ENCODE measurements around the gene ZNF557.

Gene ZNF557

GRCh38 chr19:7074705-7075282 is 5.3 kb downstream of the ZNF557 start:
- no peak for DNase-seq (ENCODE audit: low read depth in 2 of 2)

- DNase-seq (ENCODE audit: low read depth in 2 of 2), result no peak
These were observed 6.6 kb downstream of the ZNF557 start for GRCh38 chr19:7076151-7076550.

DNA sequence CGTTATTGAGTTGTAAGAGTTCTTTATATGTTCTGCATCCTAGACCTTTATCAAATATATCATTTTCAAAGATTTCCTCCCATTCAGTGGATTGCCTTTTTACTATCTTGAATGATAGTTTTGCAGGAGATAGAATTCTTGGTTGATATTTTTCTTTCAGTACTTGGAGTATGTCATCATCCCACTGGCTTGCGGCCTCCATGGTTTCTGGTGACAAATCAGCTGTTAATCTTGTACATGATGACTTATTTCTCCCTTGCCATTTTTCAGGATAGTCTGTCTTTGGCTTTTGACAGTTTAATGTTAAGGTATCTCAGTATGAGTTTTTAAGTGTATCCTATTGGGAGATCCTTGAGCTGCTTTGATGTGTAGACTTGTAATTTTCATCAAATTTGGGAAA is 8.5 kb downstream of the ZNF557 start:
- DNase-seq (ENCODE audit: low read depth in 2 of 2), result no peak

DNA sequence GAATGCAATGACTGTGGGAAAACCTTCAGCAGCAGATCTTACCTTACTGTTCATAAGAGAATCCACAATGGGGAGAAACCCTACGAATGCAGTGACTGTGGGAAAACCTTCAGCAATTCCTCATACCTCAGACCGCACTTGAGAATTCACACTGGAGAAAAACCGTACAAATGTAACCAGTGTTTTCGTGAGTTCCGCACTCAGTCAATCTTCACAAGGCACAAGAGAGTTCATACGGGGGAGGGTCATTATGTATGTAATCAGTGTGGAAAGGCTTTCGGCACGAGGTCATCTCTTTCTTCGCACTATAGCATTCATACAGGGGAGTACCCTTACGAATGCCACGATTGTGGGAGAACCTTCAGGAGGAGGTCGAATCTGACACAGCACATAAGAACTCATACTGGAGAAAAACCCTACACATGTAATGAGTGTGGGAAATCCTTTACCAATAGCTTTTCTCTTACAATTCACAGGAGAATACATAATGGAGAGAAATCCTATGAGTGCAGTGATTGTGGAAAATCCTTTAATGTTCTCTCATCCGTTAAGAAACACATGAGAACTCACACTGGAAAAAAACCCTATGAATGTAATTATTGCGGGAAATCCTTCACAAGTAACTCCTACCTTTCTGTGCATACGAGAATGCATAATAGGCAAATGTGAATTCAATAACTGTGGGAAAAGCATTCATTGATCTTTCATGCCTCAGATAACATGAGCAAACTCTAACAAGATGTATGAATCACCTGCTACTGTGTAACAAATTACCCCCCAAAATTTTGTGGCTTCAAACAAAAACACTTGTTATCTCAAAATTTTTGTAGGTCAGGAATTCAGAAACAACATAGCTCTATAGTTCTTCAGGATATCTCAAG is 13.8 kb downstream of the ZNF557 start:
- no peak for DNase-seq (ENCODE audit: low read depth in 2 of 2)

GRCh38 chr19:7088999-7089398 is 19.5 kb downstream of the ZNF557 start:
- DNase-seq (ENCODE audit: low read depth in 2 of 2), result no peak

DNA sequence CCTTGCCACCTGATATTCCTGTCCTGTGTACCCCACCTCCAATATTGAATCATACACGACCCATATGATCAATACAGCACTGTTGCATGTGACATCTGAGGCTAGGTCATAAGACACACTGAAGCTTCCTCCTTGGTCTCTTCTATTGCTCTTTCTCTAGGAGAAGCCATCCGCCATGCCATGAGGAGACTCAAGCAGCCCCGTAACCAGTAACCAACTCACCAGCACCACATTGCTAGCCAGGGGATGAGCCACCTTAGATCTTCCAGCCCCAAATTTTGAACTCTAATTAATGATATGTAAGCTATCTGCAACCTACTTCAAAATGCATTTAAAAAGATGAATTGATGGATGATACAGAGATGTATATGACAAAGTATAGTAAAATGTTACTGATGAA is 28.6 kb downstream of the ZNF557 start:
- DNase-seq (ENCODE audit: low read depth in 2 of 2), result no peak

DNA sequence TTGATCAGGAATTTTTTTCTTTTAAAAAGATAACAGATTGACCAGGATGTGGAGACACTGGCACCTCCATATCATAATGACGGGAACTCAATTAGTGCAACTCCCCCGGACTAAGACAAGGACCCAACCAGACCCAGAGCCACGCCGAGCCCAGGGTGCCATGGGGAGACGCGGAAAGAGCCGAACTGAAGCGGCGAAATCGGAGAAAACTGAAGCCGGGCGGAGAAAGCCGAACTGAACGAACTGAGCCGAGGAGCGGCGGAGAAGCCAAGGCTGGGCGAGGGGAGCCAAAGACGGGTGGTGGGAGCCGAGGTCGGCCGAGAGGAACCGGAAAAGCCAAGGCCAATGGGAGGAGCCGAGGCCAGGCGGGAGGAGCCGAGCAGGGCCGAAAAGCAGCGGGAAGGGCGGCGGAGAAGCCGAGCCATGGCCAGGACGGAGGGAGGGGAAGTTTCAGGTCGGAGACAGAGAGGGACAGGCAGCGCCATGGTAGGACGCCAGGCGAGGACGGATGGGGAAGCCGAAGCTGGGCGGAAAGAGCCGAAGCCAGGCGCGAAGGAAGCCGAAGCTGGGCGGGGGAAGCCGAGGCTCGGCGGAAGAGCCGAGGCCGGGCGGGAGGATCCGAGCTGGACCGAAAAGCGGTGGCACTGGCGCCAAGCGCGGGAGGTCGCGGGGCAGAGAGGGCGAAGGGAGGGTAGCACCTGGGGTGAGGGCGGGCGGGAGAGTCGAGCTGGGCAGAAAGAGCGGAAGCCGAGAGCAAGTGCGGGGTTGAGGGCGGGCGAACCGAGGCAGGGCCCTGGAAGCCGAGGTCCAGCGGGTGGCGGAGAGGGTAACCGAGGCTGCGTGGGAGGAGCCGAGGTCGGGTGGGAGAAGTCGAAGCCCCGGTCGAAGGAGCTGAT is 29.4 kb downstream of the ZNF557 start:
- DNase-seq (ENCODE audit: low read depth in 2 of 2), result peak; percentile 67 to 75

DNA sequence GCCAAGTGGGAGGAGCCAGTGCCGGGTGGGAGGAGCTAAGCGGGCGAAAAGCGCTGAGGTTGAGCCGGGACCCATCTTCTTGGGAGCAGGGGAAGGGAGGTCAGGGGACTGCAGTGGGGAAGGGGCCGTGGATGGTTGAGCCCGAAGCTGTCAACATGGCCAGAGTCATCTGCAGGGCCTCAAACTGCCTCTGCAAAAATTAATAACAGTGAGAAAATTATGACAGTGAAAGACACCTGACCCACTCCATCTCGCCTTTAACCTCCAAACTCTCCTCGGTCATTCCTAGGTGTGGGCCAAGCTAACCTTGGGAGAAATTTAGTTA is 30.1 kb downstream of the ZNF557 start:
- no peak for DNase-seq (ENCODE audit: low read depth in 2 of 2)

GRCh38 chr19:7101498-7102253 is 32.2 kb downstream of the ZNF557 start:
- no peak for DNase-seq (ENCODE audit: low read depth in 2 of 2)

GRCh38 chr19:7104747-7105447 is 35.4 kb downstream of the ZNF557 start:
- DNase-seq (ENCODE audit: low read depth in 2 of 2), result no peak

DNA sequence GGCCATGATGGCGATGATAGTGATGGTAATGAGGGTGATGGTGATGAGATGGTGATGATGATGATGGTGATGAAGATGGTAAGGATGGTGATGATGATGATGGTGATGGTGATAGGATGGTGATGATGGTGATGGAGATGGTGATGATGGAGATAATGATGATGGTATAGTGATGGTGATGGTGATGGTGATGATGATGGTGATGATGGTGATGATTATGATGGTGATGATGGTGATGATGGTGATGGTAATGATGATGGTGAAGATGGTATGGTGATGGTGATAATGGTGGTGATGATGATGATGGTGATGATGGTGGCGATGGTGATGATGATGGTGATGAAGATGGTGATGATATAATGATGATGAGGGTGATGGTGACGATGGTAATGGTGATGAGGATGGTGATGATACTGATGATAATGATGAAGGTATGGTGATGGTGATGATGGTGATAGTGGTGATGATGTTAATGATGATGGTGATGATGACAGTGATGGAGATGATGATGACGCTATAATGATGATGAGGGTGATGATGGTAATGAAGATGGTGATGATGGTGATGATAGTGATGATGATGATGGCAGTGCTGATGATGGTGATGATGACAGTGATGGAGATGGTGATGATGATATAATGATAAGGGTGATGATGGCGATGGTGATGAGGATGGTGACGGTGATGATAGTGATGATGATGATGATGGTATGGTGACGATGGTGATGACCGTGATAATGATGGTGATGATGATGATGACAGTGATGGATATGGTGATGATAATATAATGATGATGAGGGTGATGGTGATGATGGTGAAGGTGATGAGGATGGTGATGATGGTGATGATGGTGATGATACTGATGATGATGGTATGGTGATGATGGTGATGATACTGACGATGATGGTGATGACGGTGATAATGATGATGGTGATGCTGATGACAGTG is 37.5 kb downstream of the ZNF557 start:
- DNase-seq (ENCODE audit: low read depth in 2 of 2), result no peak

- no peak for DNase-seq (ENCODE audit: low read depth in 2 of 2)
These were observed 40.3 kb downstream of the ZNF557 start for GRCh38 chr19:7109678-7110289.

- no peak for DNase-seq (ENCODE audit: low read depth in 2 of 2)
These were observed 43.2 kb downstream of the ZNF557 start for GRCh38 chr19:7112675-7113074.

- no peak for DNase-seq (ENCODE audit: low read depth in 2 of 2)
These were observed 43.7 kb downstream of the ZNF557 start for GRCh38 chr19:7113233-7113632.

DNA sequence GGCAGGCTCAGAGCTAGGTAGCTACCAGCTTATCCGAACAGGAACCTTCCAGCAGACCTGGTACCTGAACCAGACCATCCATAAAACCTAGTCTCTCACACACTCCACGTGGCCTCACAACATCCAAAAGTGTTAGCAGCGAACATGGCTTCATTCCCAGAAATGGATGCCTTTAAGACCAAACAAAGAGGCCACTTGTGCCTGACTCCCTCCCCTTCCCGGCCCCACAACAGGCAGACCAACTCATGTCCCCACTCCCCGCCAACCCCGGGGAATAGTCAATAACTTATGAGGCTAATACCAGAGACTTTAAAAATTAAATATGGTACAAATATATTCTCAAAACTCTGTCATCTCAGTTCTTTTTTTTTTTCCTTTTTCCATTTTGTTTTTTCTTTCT is 46.2 kb downstream of the ZNF557 start:
- DNase-seq (ENCODE audit: low read depth in 2 of 2), result no peak

- DNase-seq (ENCODE audit: low read depth in 2 of 2), result no peak
These were observed 47.7 kb downstream of the ZNF557 start for GRCh38 chr19:7117248-7117647.

DNA sequence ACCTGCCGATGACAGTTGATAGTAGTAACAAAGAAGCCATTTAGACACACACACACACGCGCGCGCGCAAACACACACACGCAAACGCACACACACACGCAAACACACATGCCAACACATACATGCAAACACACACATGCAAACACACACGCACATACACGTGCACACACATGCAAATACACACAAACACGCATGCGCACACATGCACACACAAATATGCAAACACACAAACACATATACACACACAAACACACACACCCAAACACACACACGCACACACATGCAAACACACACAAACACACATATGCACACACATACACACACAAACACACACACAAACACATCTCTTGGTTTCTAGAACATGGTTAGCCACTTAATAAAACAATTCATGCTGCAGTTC is 50.1 kb downstream of the ZNF557 start:
- DNase-seq (ENCODE audit: low read depth in 2 of 2), result no peak

DNA sequence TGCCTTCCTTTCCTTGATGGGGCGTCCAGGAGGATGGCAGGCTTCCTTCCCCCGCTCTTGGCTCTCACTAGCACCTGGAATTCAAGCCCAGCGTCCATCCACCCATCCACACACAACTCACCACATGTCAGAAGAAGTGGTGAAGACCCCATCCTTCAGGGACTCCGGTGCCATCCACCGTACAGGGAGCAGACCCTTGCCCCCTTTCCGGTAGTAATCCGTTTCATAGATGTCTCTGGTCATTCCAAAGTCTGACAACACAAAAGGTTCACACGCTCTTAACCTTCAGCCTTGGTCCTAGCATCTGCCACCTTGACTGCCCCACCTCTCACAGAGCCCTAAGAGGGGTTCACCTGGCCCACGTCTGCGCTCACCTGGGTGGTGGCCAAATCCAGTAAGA is 51.0 kb downstream of the ZNF557 start:
- no peak for DNase-seq (ENCODE audit: low read depth in 2 of 2)

- no peak for DNase-seq (ENCODE audit: low read depth in 2 of 2)
These were observed 53.2 kb downstream of the ZNF557 start for GRCh38 chr19:7122701-7123100.

- DNase-seq (ENCODE audit: low read depth in 2 of 2), result no peak
These were observed 55.3 kb downstream of the ZNF557 start for GRCh38 chr19:7124782-7125181.
